NCI-H128 (cell line): ENCODE data around the gene SIGLEC10.
"Not testable (repeated sequence)": the region's sequence is repeated elsewhere in the genome, so short reads cannot be mapped to it uniquely, and the experiment has no call there.

ENCODE experiments used
- DNase-seq: peaks from one replicate; lab custom pipeline; 2025; ENCODE audit not compliant: unreplicated experiment; lab: John Stamatoyannopoulos, UW

SIGLEC10 gene

GRCh38 chr19:51417107-51417809 lies at the start of gene SIGLEC10:
TSS of gene SIGLEC10 (minus strand) at chr19:51417642. CDS start at chr19:51417581, 61 bp downstream.
- no peak for DNase-seq

- DNase-seq, result no peak
Measured at GRCh38 chr19:51466723-51467122, 49.3 kb upstream of the SIGLEC10 start.

- DNase-seq, result not testable (repeated sequence)
Measured at GRCh38 chr19:51463976-51464581, 46.6 kb upstream of the SIGLEC10 start.

- DNase-seq, result no peak
Measured at GRCh38 chr19:51462681-51463080, 45.2 kb upstream of the SIGLEC10 start.

- DNase-seq, result no peak
Measured at GRCh38 chr19:51462276-51462675, 44.8 kb upstream of the SIGLEC10 start.

GRCh38 chr19:51461723-51462161 lies 44.3 kb upstream of the SIGLEC10 start:
- DNase-seq, result no peak

- DNase-seq, result no peak
Measured at GRCh38 chr19:51460164-51460992, 42.9 kb upstream of the SIGLEC10 start.

- no peak for DNase-seq
Measured at GRCh38 chr19:51458899-51459505, 41.6 kb upstream of the SIGLEC10 start.

GRCh38 chr19:51458051-51458645 lies 40.7 kb upstream of the SIGLEC10 start, which contains the start of gene SIGLEC8:
TSS of gene SIGLEC8 (minus strand) at chr19:51458454. CDS start at chr19:51458387, 67 bp downstream.
- DNase-seq, result no peak

GRCh38 chr19:51457351-51458013 lies 40.0 kb upstream of the SIGLEC10 start:
- no peak for DNase-seq

GRCh38 chr19:51456541-51457290 lies 39.3 kb upstream of the SIGLEC10 start:
- no peak for DNase-seq

GRCh38 chr19:51450730-51451307 lies 33.4 kb upstream of the SIGLEC10 start:
- DNase-seq, result no peak

- DNase-seq, result no peak
Measured at GRCh38 chr19:51448411-51449016, 31.1 kb upstream of the SIGLEC10 start.

- DNase-seq, result no peak
Measured at GRCh38 chr19:51448011-51448410, 30.6 kb upstream of the SIGLEC10 start.

- DNase-seq, result not testable (repeated sequence)
Measured at GRCh38 chr19:51447510-51447909, 30.1 kb upstream of the SIGLEC10 start.

GRCh38 chr19:51441410-51442390 lies 24.3 kb upstream of the SIGLEC10 start:
- DNase-seq, result no peak

GRCh38 chr19:51440846-51441409 lies 23.5 kb upstream of the SIGLEC10 start:
- DNase-seq, result no peak
